Colonic mucosa (tissue), 4 donors: ENCODE measurements around the gene UBE2B. TPM values are rescaled to one million over a fixed set of nuclear protein-coding genes. Genes with fewer than 3 reads are reported as not detected.
"Not testable (repeated sequence)": the region's sequence is repeated elsewhere in the genome, so short reads cannot be mapped to it uniquely, and the experiment has no call there.

ENCODE experiments used
- DNase-seq: peaks from one replicate; pipeline ENCODE4 v3.0.0-alpha.2; 2020
- H3K27ac ChIP-seq: fragments of 200-600 bp; one replicate; pipeline ENCODE4 v1.8.0; 2021
- H3K27me3 ChIP-seq: fragments of 200-600 bp; one replicate; pipeline ENCODE4 v1.8.0; 2021
- H3K36me3 ChIP-seq: fragments of 200-600 bp; one replicate; pipeline ENCODE4 v1.8.0; 2021
- H3K4me1 ChIP-seq: fragments of 200-600 bp; one replicate; pipeline ENCODE4 v1.8.0; 2021; ENCODE audit warnings: mild to moderate bottlenecking
- H3K4me3 ChIP-seq: fragments of 200-600 bp; one replicate; pipeline ENCODE4 v1.8.0; 2021
- H3K9ac ChIP-seq, 2 donors: one replicate each; pipeline ENCODE4 v1.7.0; 2013; ENCODE audit warnings: control low read depth in 2 of 2, low read depth in 2 of 2, low read length in 2 of 2
- H3K9me3 ChIP-seq: fragments of 200-600 bp; one replicate; pipeline ENCODE4 v1.8.0; 2021
- intact Hi-C: fragments of 100-400 bp; cut with DNase I; formaldehyde crosslinking; loops from one replicate; pipeline ENCODE4 v1.14.1; 2022
- total RNA-seq, 2 donors: library from RNA; stranded (reverse); fragmentation: NEBNext Ultra II Directional in 1 of 2; extraction: Animal tissue kit (Norgen Biotek cat#: 25700) in 1 of 2; gene quantifications; one replicate each; pipeline ENCODE4 v1.2.1, GENCODE V29; 2021
- TF ChIP-seq, protein P1 (sequence below): fragments of 200-600 bp; IDR thresholded peaks from one replicate; pipeline ENCODE4 v1.8.0; 2022; ENCODE audit warnings: antibody characterized with exemption, mild to moderate bottlenecking
- donor health status: healthy.
- donor health status: DM: no; HTN: no; CAD: no.
- donor health status: DM: no; HTN: no; CAD: no.

The UBE2B gene
- total RNA-seq, 2 donors from 2014 or later, result 55.2 to 128 TPM

DNA sequence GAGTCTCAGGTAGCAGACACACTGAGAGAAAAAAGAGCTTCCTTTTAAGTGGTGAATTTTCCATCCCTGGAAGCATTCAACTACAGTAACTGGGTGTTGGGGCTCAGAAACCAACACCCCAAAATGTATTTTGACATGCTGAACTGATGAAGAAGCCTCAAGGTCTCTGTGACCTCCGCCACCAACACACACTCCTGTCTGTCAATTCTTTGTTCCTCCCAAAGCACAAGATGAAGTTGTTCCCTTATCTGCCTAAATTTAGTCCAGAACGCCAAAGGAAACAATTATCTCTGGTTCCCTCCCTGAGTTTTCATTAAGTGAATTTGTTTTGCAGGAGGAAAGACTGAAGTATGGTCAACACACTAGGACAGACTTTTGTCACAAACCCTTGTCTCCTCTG, 41.7 kb downstream of the UBE2B start:
- Histone ChIP-seq H3K27ac (peak overlapping the region; percentile 30), H3K36me3 (no peaks in the 10 kb centered on the region), H3K4me3 (no peak overlapping the region), H3K4me1 (peaks cover 8% of the 10 kb centered on the region), H3K9ac (peak overlapping the region in 1 of 2 donors; percentile 93), H3K9me3 (no peaks in the 10 kb centered on the region), H3K27me3 (no peaks in the 10 kb centered on the region)
- DNase-seq, result no peak
- TF ChIP-seq, protein P1, sequence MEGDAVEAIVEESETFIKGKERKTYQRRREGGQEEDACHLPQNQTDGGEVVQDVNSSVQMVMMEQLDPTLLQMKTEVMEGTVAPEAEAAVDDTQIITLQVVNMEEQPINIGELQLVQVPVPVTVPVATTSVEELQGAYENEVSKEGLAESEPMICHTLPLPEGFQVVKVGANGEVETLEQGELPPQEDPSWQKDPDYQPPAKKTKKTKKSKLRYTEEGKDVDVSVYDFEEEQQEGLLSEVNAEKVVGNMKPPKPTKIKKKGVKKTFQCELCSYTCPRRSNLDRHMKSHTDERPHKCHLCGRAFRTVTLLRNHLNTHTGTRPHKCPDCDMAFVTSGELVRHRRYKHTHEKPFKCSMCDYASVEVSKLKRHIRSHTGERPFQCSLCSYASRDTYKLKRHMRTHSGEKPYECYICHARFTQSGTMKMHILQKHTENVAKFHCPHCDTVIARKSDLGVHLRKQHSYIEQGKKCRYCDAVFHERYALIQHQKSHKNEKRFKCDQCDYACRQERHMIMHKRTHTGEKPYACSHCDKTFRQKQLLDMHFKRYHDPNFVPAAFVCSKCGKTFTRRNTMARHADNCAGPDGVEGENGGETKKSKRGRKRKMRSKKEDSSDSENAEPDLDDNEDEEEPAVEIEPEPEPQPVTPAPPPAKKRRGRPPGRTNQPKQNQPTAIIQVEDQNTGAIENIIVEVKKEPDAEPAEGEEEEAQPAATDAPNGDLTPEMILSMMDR, result no peak
- intact Hi-C loops, result loop anchor here (5.0 to 10.0 kb wide), 3 partner anchors 52 to 114 kb away; partner anchors contain the start of gene JADE2

DNA sequence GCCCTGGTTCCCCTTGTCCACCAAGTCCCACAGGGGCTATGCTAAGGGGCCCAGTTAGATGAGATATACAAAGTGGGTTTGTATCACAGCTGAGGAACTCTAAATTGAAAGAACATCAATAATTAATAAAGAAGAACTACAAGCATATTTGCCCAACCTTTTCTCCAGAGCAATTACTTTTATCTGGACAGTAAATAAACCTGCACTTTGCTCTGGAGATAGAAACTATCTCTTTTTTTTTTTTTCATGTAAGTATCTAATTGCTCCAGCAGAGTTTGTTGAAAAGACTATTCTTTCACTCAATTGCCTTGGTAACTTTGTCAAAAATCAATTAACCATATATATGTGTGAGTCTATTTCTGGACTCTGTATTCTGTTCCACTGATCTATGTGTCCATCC, 46.3 kb downstream of the UBE2B start:
- Histone ChIP-seq H3K9me3 (no peaks in the 10 kb centered on the region), H3K27ac (no peak overlapping the region), H3K27me3 (no peaks in the 10 kb centered on the region), H3K9ac (no peak overlapping the region), H3K4me3 (no peak overlapping the region), H3K4me1 (no peaks in the 10 kb centered on the region), H3K36me3 (no peaks in the 10 kb centered on the region)
- TF ChIP-seq, protein P1, result no peak
- intact Hi-C loops, result loop anchor here (10.0 kb wide), 1 partner anchor 47 kb away; no protein-coding TSS in a partner anchor
- DNase-seq, result no peak

DNA sequence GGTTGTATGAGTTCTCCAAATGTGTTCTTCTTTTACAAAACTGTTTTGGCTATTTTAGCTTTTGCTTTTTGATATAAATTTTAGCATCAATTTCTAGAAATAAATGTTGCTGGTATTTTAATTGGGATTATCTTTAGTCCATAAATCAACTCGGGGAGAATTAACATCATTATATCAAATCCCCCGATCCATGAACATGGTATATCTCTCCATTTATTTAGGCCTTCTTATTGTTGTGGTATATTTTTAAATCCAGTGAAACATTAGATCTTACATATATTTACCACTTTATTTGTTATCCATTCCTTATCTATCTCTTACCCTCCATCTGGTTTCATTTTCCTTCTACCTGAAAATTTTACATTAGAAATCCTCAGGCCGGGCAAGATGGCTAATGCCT, 47.6 kb downstream of the UBE2B start:
- no peak overlapping the region for H3K9ac ChIP-seq
- intact Hi-C loops, result loop anchor here (10.0 kb wide), 1 partner anchor 46 kb away; no protein-coding TSS in a partner anchor
- no peaks in the 10 kb centered on the region for H3K27me3 ChIP-seq
- TF ChIP-seq, protein P1, result no peak
- no peak for DNase-seq
- H3K4me3 ChIP-seq, result no peak overlapping the region
- no peak overlapping the region for H3K27ac ChIP-seq
- H3K36me3 ChIP-seq, result no peaks in the 10 kb centered on the region
- no peaks in the 10 kb centered on the region for H3K4me1 ChIP-seq
- no peaks in the 10 kb centered on the region for H3K9me3 ChIP-seq

DNA sequence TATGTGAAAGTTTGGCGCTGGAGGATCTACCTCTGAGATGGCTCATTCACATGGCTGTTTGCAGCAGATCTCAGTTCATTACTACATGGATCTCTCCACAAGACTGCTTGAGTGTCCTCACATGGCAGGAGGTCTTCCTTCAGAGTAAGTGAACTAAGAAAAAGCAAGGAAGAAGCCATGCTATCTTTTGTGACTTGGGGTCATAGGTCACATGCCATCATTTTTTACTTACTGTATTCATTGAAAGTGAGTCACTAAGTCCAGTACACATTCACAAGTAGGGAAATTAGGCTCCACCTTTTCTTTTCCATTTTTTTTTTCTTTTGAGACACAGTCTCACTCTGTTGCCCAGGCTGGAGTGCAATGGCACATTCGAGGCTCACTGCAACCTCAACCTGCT, 49.0 kb downstream of the UBE2B start:
- no peaks in the 10 kb centered on the region for H3K36me3 ChIP-seq
- H3K4me3 ChIP-seq, result no peak overlapping the region
- DNase-seq, result no peak
- intact Hi-C loops, result no loop called here
- no peak overlapping the region for H3K27ac ChIP-seq
- H3K9me3 ChIP-seq, result no peaks in the 10 kb centered on the region
- H3K27me3 ChIP-seq, result no peaks in the 10 kb centered on the region
- no peak overlapping the region for H3K9ac ChIP-seq
- no peaks in the 10 kb centered on the region for H3K4me1 ChIP-seq
- TF ChIP-seq, protein P1, result no peak

DNA sequence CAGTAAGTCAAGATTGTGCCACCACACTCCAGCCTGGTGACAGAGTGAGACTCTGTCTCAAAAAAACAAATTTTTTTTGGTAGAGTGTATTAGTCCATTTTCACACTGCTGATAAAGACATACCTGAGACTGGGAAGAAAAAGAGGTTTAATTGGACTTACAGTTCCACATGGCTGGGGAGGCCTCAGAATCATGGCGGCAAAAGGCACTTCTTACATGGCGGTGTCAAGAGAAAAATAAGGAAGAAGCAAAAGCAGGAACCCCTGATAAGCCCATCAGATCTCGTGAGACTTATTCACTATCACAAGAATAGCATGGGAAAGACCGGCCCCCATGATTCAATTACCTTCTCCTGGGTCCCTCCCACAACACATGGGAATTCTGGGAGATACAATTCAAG, 49.7 kb downstream of the UBE2B start:
- H3K4me1 ChIP-seq, H3K9me3 ChIP-seq, H3K4me3 ChIP-seq, H3K27ac ChIP-seq, H3K9ac ChIP-seq, H3K36me3 ChIP-seq, DNase-seq, intact Hi-C loops, H3K27me3 ChIP-seq: not testable (repeated sequence)

DNA sequence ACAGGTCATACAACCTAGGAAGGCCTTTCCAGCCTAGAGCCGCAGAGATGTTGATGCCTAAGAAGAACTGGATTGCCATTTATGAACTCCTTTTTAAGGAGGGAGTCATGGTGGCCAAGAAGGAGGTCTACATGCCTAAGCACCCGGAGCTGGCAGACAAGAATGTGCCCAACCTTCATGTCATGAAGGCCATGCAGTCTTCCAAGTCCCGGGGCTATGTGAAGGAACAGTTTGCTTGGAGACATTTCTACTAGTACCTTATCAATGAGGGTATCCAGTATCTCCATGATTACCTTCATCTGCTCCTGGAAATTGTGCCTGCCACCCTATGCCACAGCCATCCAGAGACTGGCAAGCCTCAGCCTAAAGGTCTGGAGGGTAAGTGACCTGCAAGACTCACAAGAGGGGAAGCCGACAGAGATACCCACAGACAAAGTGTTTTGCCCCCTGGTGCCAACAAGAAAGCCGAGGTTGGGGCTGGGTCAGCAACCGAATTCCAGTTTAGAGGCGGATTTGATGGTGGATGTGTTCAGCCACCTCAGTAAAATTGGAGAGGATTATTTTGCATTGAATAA, 51.5 kb downstream of the UBE2B start:
- Histone ChIP-seq H3K4me1 (no peaks in the 10 kb centered on the region), H3K27ac (no peak overlapping the region), H3K36me3 (no peaks in the 10 kb centered on the region), H3K27me3 (no peaks in the 10 kb centered on the region), H3K9ac (no peak overlapping the region), H3K9me3 (no peaks in the 10 kb centered on the region), H3K4me3 (no peak overlapping the region)
- TF ChIP-seq, protein P1, result no peak
- DNase-seq, result no peak
- intact Hi-C loops, result no loop called here
